Astrocyte of the spinal cord (primary cell): ENCODE data around the gene WHAMM.

ENCODE experiments used
- DNase-seq: peaks from one replicate; pipeline ENCODE4 v3.0.0; 2011; ENCODE audit warnings: low read depth, low spot score
- H3K4me3 ChIP-seq: 2 replicates; pipeline ENCODE4 v1.5.1; 2011; ENCODE audit warnings: low read depth, mild to moderate bottlenecking, low read length, moderate library complexity
- in situ Hi-C: cut with HindIII; loops from 2 replicates; pipeline ENCODE4 v1.10.0; 2017; ENCODE audit warnings: low sequenced_read_pairs
- TF ChIP-seq, protein P1 (sequence below): IDR thresholded peaks from 2 replicates; pipeline ENCODE4 v1.5.1; 2012; ENCODE audit warnings: low read depth, mild to moderate bottlenecking, low read length, inconsistent platforms

The WHAMM gene

DNA sequence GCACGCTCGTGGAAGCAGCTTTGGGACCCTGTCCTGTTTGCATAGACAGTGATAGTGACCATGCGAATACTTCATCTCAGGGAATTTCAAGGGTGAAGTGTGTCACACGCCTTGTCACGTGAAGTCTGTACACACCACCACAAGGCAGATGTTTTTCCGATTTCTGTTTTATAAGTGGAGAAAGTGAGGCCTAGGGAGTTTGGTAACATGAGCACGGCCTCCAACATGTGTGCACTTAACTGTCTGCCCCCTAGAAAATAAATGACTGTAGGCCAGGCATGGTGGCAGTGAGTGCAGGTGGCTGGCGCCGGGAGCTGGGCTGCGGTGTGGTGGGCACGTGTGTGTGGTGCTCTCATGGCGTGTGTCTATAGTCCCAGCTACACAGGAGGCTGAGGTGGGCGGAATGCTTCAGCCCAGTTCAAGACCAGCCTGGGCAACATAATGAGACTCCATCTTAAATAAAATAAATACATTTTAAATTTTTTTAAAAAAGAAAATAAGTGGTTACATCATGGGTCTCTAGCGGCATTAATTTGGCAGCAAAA, 42.0 kb downstream of the WHAMM start:
- H3K4me3 ChIP-seq: no peak overlapping the region
- in situ Hi-C loops: no loop called here
- no peak for DNase-seq
- TF ChIP-seq, protein P1, sequence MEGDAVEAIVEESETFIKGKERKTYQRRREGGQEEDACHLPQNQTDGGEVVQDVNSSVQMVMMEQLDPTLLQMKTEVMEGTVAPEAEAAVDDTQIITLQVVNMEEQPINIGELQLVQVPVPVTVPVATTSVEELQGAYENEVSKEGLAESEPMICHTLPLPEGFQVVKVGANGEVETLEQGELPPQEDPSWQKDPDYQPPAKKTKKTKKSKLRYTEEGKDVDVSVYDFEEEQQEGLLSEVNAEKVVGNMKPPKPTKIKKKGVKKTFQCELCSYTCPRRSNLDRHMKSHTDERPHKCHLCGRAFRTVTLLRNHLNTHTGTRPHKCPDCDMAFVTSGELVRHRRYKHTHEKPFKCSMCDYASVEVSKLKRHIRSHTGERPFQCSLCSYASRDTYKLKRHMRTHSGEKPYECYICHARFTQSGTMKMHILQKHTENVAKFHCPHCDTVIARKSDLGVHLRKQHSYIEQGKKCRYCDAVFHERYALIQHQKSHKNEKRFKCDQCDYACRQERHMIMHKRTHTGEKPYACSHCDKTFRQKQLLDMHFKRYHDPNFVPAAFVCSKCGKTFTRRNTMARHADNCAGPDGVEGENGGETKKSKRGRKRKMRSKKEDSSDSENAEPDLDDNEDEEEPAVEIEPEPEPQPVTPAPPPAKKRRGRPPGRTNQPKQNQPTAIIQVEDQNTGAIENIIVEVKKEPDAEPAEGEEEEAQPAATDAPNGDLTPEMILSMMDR: no peak

DNA sequence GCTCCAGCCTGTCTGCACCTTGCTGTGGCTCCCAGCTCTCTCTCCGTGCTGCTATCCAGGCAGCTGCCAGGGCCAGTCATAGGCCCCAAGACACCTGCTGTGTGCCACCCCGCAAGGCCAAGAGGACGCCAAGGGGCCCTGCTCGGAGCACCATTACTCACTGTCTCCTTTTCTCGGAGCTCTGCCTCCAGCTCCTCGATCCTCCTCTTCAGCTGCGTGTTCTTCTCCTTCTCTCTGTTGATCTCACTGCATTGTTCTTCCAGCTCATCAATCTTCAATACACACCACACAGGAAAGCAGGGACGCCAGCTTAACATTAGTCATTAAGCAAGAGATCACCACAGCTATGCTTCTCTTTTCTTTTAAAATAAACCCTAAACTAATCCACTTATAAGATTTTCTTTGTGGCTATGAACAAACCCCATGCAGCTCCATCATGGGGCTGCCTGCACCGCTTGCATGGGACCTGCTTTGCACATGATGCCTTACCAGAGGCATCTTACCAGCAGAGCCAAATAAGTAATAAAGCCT, 42.6 kb downstream of the WHAMM start:
- TF ChIP-seq, protein P1: no peak
- no peak overlapping the region for H3K4me3 ChIP-seq
- peak; percentile 81 for DNase-seq
- in situ Hi-C loops: no loop called here

DNA sequence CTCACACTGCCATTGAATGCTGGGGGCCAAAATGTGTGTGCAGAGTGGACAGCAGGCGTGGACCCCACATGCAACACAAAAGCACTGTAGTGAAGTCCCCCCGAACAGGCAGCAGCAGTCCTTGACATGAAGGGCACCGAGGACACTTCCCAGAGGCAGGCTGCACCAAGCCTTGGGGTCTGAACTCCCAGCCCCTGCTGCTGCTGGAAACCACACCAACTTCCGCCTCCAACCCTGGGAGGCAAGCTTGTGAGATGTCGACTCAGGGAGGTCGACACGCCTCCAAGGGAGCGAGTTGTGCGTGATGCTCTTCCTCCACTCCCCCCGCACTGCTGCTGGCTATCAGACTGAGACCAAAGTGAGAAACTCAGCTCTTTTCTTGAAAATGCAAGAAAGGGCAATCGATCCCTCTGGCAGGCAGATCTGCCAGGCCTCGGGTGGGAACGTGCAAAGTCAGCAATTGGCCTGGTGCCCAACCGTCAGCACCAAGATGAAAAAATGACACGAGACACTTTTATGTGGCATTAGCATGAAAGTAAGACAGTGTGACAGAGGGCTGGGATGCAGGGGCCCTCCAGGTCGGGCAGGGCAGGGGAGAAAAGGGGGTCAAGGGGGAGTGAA, 43.6 kb downstream of the WHAMM start:
- TF ChIP-seq, protein P1: no peak
- in situ Hi-C loops: no loop called here
- H3K4me3 ChIP-seq: no peak overlapping the region
- DNase-seq: no peak

DNA sequence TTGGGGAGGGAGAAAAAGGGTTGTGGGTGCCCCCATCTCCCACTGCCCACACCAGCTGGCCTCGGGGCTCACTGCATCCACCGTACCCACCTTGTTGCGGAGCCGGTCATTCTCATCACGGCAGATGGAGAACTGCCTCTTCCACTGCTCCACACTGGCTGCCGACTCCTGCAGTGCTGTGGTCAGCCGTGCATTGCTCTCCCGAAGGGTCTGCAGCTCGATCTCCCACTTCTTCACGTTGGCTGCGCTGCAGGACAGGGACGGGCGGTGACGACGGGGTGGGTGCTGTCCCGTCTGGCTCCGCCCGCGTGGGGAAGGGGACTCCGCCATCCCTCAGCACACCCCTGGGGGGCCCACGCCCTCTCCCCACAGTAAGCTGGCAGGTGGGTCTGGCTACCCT, 45.1 kb downstream of the WHAMM start:
- in situ Hi-C loops: no loop called here
- DNase-seq: no peak
- TF ChIP-seq, protein P1: no peak
- no peak overlapping the region for H3K4me3 ChIP-seq

DNA sequence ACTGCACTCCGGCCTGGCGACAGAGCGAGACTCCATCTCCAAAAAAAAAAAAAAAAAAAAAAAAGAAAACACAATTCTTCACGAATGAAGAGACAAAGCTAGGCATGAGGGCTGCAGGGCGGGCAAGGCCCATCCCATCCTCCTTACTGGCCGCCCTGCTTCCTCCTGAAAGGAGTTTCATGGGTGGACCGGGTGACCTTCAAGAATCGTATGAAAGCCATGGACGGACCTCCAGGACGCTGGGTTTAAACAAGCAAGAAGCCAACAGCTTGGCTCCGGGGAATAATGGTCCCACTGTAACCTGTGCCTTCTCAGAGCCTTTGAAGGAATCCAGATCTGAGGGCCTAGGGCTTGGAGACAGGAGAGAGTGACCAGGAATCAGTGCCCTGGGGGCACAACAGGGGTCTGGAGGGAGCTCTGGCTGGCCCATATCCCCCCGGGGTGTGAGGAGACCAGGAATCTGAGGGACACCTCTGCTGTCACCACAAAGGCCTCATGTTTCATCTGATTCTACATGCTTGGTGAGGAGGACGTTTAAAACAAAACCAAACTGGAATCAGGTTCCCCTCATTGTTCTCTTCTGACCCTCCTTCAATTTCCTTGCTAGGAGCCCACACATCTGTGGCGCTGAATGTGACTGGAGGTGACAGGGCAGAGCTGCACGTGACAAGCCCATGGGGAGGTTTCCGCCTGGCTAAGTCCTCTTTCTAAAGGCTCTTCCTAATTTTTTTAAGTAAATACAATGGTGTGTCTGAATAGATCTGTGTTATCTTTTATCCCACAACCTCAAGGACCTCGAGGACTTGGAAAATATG, 46.1 kb downstream of the WHAMM start:
- no peak overlapping the region for H3K4me3 ChIP-seq
- in situ Hi-C loops: no loop called here
- no peak for DNase-seq
- TF ChIP-seq, protein P1: no peak

DNA sequence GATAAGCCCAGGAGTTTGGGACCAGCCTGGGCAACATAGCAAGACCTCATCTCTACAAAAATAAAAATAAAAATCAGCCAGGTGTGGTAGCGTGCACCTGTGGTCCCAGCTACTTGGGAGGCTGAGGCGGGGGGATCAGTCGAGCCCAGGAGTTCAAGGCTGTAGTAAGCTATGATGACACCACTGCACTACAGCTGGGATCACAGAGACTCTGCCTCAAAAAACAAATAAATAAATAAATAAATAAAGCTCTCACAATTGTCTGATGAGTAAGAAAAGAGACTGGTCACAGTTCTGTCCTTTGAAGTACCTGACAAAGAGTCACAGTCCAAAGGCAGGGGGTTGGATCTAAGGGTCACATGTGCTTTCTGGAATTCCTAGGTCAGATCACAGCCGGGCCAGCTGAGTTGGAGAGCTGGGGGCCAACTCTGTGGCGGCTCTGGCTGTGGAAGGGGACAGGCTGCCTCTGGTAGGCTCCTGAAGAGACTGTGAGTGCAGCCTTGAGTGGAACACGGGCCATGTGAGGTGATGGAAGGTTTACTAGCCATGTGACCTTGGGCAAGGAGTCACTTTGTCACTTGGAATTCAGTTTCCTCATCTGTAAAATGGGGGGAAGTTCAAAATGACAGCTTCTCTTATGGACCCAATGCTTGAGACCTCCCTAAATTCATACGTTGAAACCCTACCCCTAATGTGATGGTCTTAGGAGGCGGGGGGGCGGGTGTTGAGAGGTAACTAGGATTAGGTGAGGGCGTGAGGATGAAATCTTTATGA, 47.2 kb downstream of the WHAMM start:
- in situ Hi-C loops: no loop called here

More for the DNA sequence above, 47.2 kb downstream of the WHAMM start:
- no peak overlapping the region for H3K4me3 ChIP-seq
- no peak for DNase-seq
- TF ChIP-seq, protein P1: no peak
